HG02943 (cell line): ENCODE measurements around the gene KMT2A.

Experiments
- ATAC-seq: cut with Tn5 transposase; IDR thresholded peaks from one replicate; pipeline ENCODE4 v1.9.1; 2021; ENCODE audit warnings: mild to moderate bottlenecking, low read depth, moderate library complexity; ENCODE audit not compliant: unreplicated experiment

KMT2A gene

GRCh38 chr11:118574636-118575035 lies 138.3 kb downstream of the KMT2A start:
- no peak for ATAC-seq
